GM12878 (cell line): ENCODE measurements around the gene EFNA4. TPM values are rescaled to one million over a fixed set of nuclear protein-coding genes. Genes with fewer than 3 reads are reported as not detected.

ENCODE experiments used
- ATAC-seq: fragments of 200-7000 bp; cut with Tn5 transposase; 3 replicates; pipeline ENCODE4 v1.9.1; 2020; ENCODE audit warnings: mild to moderate bottlenecking, moderate library complexity
- BruUV-seq: library from RNA; stranded (reverse); fragments of 400-500 nt; replicated peaks from 2 replicates; lab custom pipeline; 2021; lab: Mats Ljungman, UMichigan
- CTCF ChIA-PET: fragments of 300-600 bp; sonication (Branson Sonifier 250); formaldehyde crosslinking; extraction: SDS; loops from one replicate; lab custom pipeline; 2021; ENCODE audit warnings: inconsistent platforms; lab: Yijun Ruan, JAX
- POLR2A ChIA-PET: fragments of 350-600 bp; formaldehyde crosslinking; extraction: SDS; loops from one replicate; lab custom pipeline; 2021; ENCODE audit warnings: inconsistent platforms; lab: Charles Lee
- RAD21 ChIA-PET: fragments of 300-600 bp; sonication (Branson Sonifier 250); formaldehyde crosslinking; loops from one replicate; lab custom pipeline; 2023; ENCODE audit warnings: antibody characterized with exemption; ENCODE audit not compliant: unreplicated experiment; lab: Charles Lee
- SMC1A ChIA-PET: fragments of 300-600 bp; sonication (Branson Sonifier 250); formaldehyde crosslinking; loops from one replicate; lab custom pipeline; 2023; ENCODE audit not compliant: unreplicated experiment, uncharacterized antibody; lab: Charles Lee
- DNase-seq: peaks from one replicate; pipeline ENCODE4 v3.0.0-alpha.2; 2011; ENCODE audit warnings: low read depth, low spot score
- FAIRE-seq: peaks from 3 replicates; lab custom pipeline; 2011; peaks lifted over from hg19 to GRCh38; lab: Jason Lieb, UNC
- H2AFZ ChIP-seq: 2 replicates; pipeline ENCODE4 v1.6.0; 2011; ENCODE audit warnings: low read depth, low read length, control low read depth; ENCODE audit not compliant: control insufficient read depth
- H3K27ac ChIP-seq: 2 replicates; pipeline ENCODE4 v1.5.1; 2011; ENCODE audit warnings: control low read depth; ENCODE audit not compliant: control insufficient read depth, insufficient read depth
- H3K27me3 ChIP-seq, 2 experiments: replicated peaks in 1 of 2; 2 replicates each; pipeline versions ENCODE4 v1.6.0 to v1.6.1; 2011; ENCODE audit warnings: low read length in 1 of 2; ENCODE audit not compliant: control insufficient read depth in 2 of 2, insufficient read depth in 2 of 2
- H3K36me3 ChIP-seq, 2 experiments: 2 replicates each; pipeline ENCODE4 v1.5.1; 2011; ENCODE audit warnings: low read length in 1 of 2; ENCODE audit not compliant: control insufficient read depth in 2 of 2, insufficient read depth in 2 of 2
- H3K4me1 ChIP-seq: 2 replicates; pipeline ENCODE4 v1.6.1; 2011; ENCODE audit warnings: mild to moderate bottlenecking, low read length, moderate library complexity, mixed read lengths; ENCODE audit not compliant: control insufficient read depth, insufficient read depth
- H3K4me2 ChIP-seq: 2 replicates; pipeline ENCODE4 v1.6.0; 2011; ENCODE audit warnings: control low read depth; ENCODE audit not compliant: control insufficient read depth, insufficient read depth
- H3K4me3 ChIP-seq: fragments of 200-600 bp; sonication (generic); 2 replicates; pipeline ENCODE4 v1.5.1; 2016
- H3K79me2 ChIP-seq: 2 replicates; pipeline ENCODE4 v1.6.0; 2011; ENCODE audit warnings: low read length; ENCODE audit not compliant: control insufficient read depth, insufficient read depth
- H3K9ac ChIP-seq: 2 replicates; pipeline ENCODE4 v1.8.0; 2011; ENCODE audit warnings: low read length, control low read depth, mixed read lengths; ENCODE audit not compliant: control insufficient read depth, insufficient read depth
- H3K9me3 ChIP-seq: replicated peaks from 3 replicates; pipeline ENCODE4 v1.5.1; 2011; ENCODE audit warnings: mild to moderate bottlenecking, low read length; ENCODE audit not compliant: control insufficient read depth, insufficient read depth
- H4K20me1 ChIP-seq: 2 replicates; pipeline ENCODE4 v1.6.0; 2011; ENCODE audit not compliant: control insufficient read depth, insufficient read depth
- BHLHE40 ChIP-seq, 2 experiments: fragments of 450-650 bp in 1 of 2; IDR thresholded peaks; 2 replicates each; pipeline ENCODE4 v1.6.1; 2011 to 2017; ENCODE audit warnings: low read depth in 2 of 2, borderline replicate concordance in 1 of 2, improper control_type of control experiment in 1 of 2, low read length in 1 of 2, mild to moderate bottlenecking in 1 of 2
- BMI1 ChIP-seq: fragments of 450-650 bp; IDR thresholded peaks from 2 replicates; pipeline ENCODE4 v1.6.1; 2016; ENCODE audit warnings: mild to moderate bottlenecking, moderate library complexity, borderline replicate concordance
- CTCF ChIP-seq, 3 experiments: IDR thresholded peaks in 2 of 3; conservative IDR thresholded peaks in 1 of 3; 2 replicates each; pipeline ENCODE4 v1.5.1; 2011; ENCODE audit warnings: low read depth in 3 of 3, low read length in 3 of 3, mild to moderate bottlenecking in 3 of 3, control low read depth in 2 of 3, moderate library complexity in 2 of 3, inconsistent platforms in 1 of 3, mixed read lengths in 1 of 3; ENCODE audit not compliant: control insufficient read depth in 2 of 3, insufficient read depth in 1 of 3; ENCODE audit errors: extremely low read depth in 1 of 3
- E2F4 ChIP-seq: IDR thresholded peaks from 2 replicates; pipeline ENCODE4 v1.6.1; 2012; ENCODE audit warnings: low read depth, low read length, improper control_type of control experiment
- HDGF ChIP-seq: fragments of 450-650 bp; IDR thresholded peaks from 2 replicates; pipeline ENCODE4 v1.6.1; 2016; ENCODE audit warnings: antibody characterized with exemption
- IKZF1 ChIP-seq: fragments of 450-650 bp; conservative IDR thresholded peaks from 2 replicates; pipeline ENCODE4 v1.6.1; 2017; ENCODE audit warnings: antibody characterized with exemption, mild to moderate bottlenecking
- IKZF2 ChIP-seq, 2 experiments: fragments of 450-650 bp; IDR thresholded peaks; 2 replicates each; pipeline ENCODE4 v1.6.1; 2017; ENCODE audit warnings: mild to moderate bottlenecking in 2 of 2, moderate library complexity in 2 of 2
- IRF4 ChIP-seq: IDR thresholded peaks from 2 replicates; pipeline ENCODE4 v1.6.1; 2011; ENCODE audit warnings: low read depth, low read length
- MXI1 ChIP-seq: fragments of 150-350 bp; IDR thresholded peaks from 2 replicates; pipeline ENCODE4 v1.6.1; 2011; ENCODE audit warnings: low read depth, mild to moderate bottlenecking, inconsistent platforms, low read length, improper control_type of control experiment
- TCF3 ChIP-seq: IDR thresholded peaks from 2 replicates; pipeline ENCODE4 v1.6.1; 2012; ENCODE audit warnings: low read depth, mild to moderate bottlenecking, low read length, borderline replicate concordance; ENCODE audit not compliant: insufficient read depth
- ZNF384 ChIP-seq: IDR thresholded peaks from 2 replicates; pipeline ENCODE4 v1.6.1; 2012; ENCODE audit warnings: low read depth, mild to moderate bottlenecking, low read length, improper control_type of control experiment, borderline replicate concordance
- WGBS: methylation state at CpG from one replicate; pipeline ENCODE4 v1.1.6; 2016; ENCODE audit warnings: low lambda C conversion rate; ENCODE audit not compliant: insufficient replicate concordance, insufficient coverage; ENCODE audit errors: missing lambda C conversion rate; 5-methylcytosine and 5-hydroxymethylcytosine counted together
- in situ Hi-C: fragments of 300-500 bp; cut with MboI; formaldehyde crosslinking; loops from 9 replicates; pipeline ENCODE4 v1.14.3; 2018; ENCODE audit warnings: mixed read lengths
- intact Hi-C: fragments of 100-400 bp; cut with micrococcal nuclease; formaldehyde crosslinking; loops from one replicate; pipeline ENCODE4 v1.14.2; 2022; ENCODE audit not compliant: unreplicated experiment
- polyA plus RNA-seq, 11 experiments: library from polyadenylated mRNA; depleted of rRNA in 4 of 11; unstranded in 6 of 11; stranded (reverse) in 5 of 11; fragments of >200 nt; fragmentation: Nextera tagmentation in 4 of 11; fragmentation: Illumina TruSeq in 1 of 11; extraction: Ambion mirVana in 4 of 11; extraction: Trizol in 1 of 11; gene quantifications; 1 replicate in 1 of 11; 2 replicates in 10 of 11; pipeline versions ENCODE4 v1.2.1 to v1.2.3, GENCODE V29; 2011 to 2016; ENCODE audit warnings: inconsistent platforms in 2 of 11, missing spikeins in 2 of 11, low read depth in 1 of 11
- total RNA-seq, 4 experiments: library from RNA; depleted of rRNA in 3 of 4; stranded (reverse); fragments of >200 nt in 3 of 4; fragmentation: Illumina TruSeq in 1 of 4; extraction: Trizol in 1 of 4; gene quantifications; 2 replicates each; pipeline versions ENCODE4 v1.2.1 to v1.2.3, GENCODE V29; 2013 to 2021

Gene EFNA4
- total and polyA plus RNA-seq, 10 of the 15 experiments (the other 5 are each of a cell fraction or from before 2014, with no cell fraction given), result 0.52 to 14.1 (median 4.8) TPM

GRCh38 chr1:155070158-155070621 lies 6.7 kb downstream of the EFNA4 start:
- no peak for ATAC-seq
- H3K27ac ChIP-seq, result no peak overlapping the region

GRCh38 chr1:155070721-155071569 lies 7.4 kb downstream of the EFNA4 start:
- H3K4me2 ChIP-seq, result peak overlapping the region; percentile 64
- ChIA-PET POLR2A (interaction anchor here (0.7 kb wide), 1 partner anchor 14 kb away, joined by 3 read pairs; no protein-coding TSS in a partner anchor), RAD21 (interaction anchor here (1.0 kb wide), 1 partner anchor 14 kb away, joined by 4 read pairs; no protein-coding TSS in a partner anchor), CTCF (interaction anchor here (1.0 to 3.6 kb wide), 5 partner anchors 9 to 21 kb away, joined by 3 to 23 read pairs (median 6); no protein-coding TSS in a partner anchor), SMC1A (interaction anchor here (1.4 kb wide), 1 partner anchor 9 kb away, joined by 3 read pairs; no protein-coding TSS in a partner anchor)
- H3K4me1 ChIP-seq, result peaks cover 10% of the 10 kb centered on the region
- FAIRE-seq (peak; percentile 73), DNase-seq (no peak), ATAC-seq (peak; percentile 99)
- no peak overlapping the region for H3K9ac ChIP-seq
- in situ Hi-C loops, result no loop called here
- 24% methylated on average over 55 of the region's 61 CpGs for WGBS
- BruUV-seq, result no TSS peak
- peak overlapping the region; percentile 18; the same call in 1 of the 2 replicates for H3K4me3 ChIP-seq
- intact Hi-C loops, result no loop called here
- no peak overlapping the region for H3K27ac ChIP-seq
- H3K79me2 ChIP-seq, result no peaks in the 10 kb centered on the region
- peak overlapping the region; percentile 9 for H2AFZ ChIP-seq
- no peaks in the 10 kb centered on the region for H3K9me3 ChIP-seq
- no peaks in the 10 kb centered on the region for H3K27me3 ChIP-seq
- no peaks in the 10 kb centered on the region; a peak in 2 of 4 replicates for H3K36me3 ChIP-seq
- no peaks in the 10 kb centered on the region for H4K20me1 ChIP-seq
- TF ChIP-seq MXI1 (peak; percentile 25; the same call in 1 of the 2 replicates), BMI1 (peak; percentile 76), BHLHE40 (IDR thresholded peaks at IDR 0.05; ENCODE audit: borderline replicate concordance in 1 of 2, low read depth in 2 of 2, low read length in 1 of 2) (peak; percentile 31 to 76; a peak in 2 of 4 replicates), E2F4 (no peak), IKZF1 (peak; percentile 11; the same call in 1 of the 2 replicates), CTCF (IDR thresholded peaks at IDR 0.05 in 2 of 3, conservative IDR thresholded peaks at IDR 0.05 in 1 of 3; ENCODE audit: control insufficient read depth in 2 of 3, extremely low read depth in 1 of 3, insufficient read depth in 1 of 3, low read depth in 3 of 3, low read length in 3 of 3) (peak; percentile 22 to 65 (median 32); a peak in 5 of 6 replicates), IKZF2 (IDR thresholded peaks at IDR 0.05) (no peak), TCF3 (no peak), IRF4 (no peak)

More at GRCh38 chr1:155070158-155070621, 6.7 kb downstream of the EFNA4 start:
- no peak for FAIRE-seq
- no peaks in the 10 kb centered on the region for H3K27me3 ChIP-seq
- no peaks in the 10 kb centered on the region for H4K20me1 ChIP-seq
- CTCF ChIA-PET, result interaction anchor here (1.3 to 3.6 kb wide), 3 partner anchors 14 to 21 kb away, joined by 4 to 23 read pairs (median 7); no protein-coding TSS in a partner anchor
- no peak overlapping the region for H3K9ac ChIP-seq
- TF ChIP-seq HDGF, result no peak
- no peak for TF ChIP-seq ZNF384
- TF ChIP-seq, all 136 proteins: peak for 0
- POLR2A ChIA-PET, result interaction anchor here (0.7 kb wide), 1 partner anchor 15 kb away, joined by 3 read pairs; no protein-coding TSS in a partner anchor
- no peak for DNase-seq
- in situ Hi-C loops, result no loop called here
- Histone ChIP-seq H3K4me2 (peak overlapping the region; percentile 64), H3K36me3 (no peaks in the 10 kb centered on the region; a peak in 2 of 4 replicates), H2AFZ (no peak overlapping the region), H3K9me3 (no peaks in the 10 kb centered on the region), H3K79me2 (no peaks in the 10 kb centered on the region), H3K4me3 (peak overlapping the region; percentile 18; the same call in 1 of the 2 replicates), H3K4me1 (peaks cover 10% of the 10 kb centered on the region)
- WGBS, result 78% methylated on average over 23 of the region's 28 CpGs
- SMC1A ChIA-PET, result interaction anchor here (1.4 kb wide), 1 partner anchor 9 kb away, joined by 3 read pairs; no protein-coding TSS in a partner anchor
- BruUV-seq, result no TSS peak
- RAD21 ChIA-PET, result interaction anchor here (1.0 kb wide), 1 partner anchor 15 kb away, joined by 4 read pairs; no protein-coding TSS in a partner anchor
- intact Hi-C loops, result no loop called here
